GM12878 (cell line): ENCODE results near the gene CDKL1. TPM values are rescaled to one million over a fixed set of nuclear protein-coding genes. Genes with fewer than 3 reads are reported as not detected.

Experiments
- CBX3 ChIP-seq: fragments of 200-600 bp; sonication (generic); IDR thresholded peaks from 2 replicates; pipeline ENCODE4 v1.6.1; 2016; ENCODE audit warnings: low read depth, borderline replicate concordance
- CBX5 ChIP-seq: sonication (generic); IDR thresholded peaks from 2 replicates; pipeline ENCODE4 v1.6.1; 2016; ENCODE audit warnings: low read depth, moderate library complexity, mild to moderate bottlenecking, inconsistent platforms
- CEBPZ ChIP-seq: fragments of 150-350 bp; IDR thresholded peaks from 2 replicates; pipeline ENCODE4 v1.6.1; 2016; ENCODE audit warnings: low read depth, low read length
- ELK1 ChIP-seq: IDR thresholded peaks from 2 replicates; pipeline ENCODE4 v1.6.1; 2012; ENCODE audit warnings: low read depth, low read length, improper control_type of control experiment
- EP300 ChIP-seq, 2 experiments: fragments of 150-350 bp in 1 of 2; IDR thresholded peaks; 2 replicates each; pipeline ENCODE4 v1.6.1; 2011 to 2012; ENCODE audit warnings: low read depth in 2 of 2, low read length in 2 of 2, borderline replicate concordance in 1 of 2, improper control_type of control experiment in 1 of 2, inconsistent platforms in 1 of 2; ENCODE audit not compliant: control insufficient read depth in 1 of 2
- LARP7 ChIP-seq: fragments of 450-650 bp; IDR thresholded peaks from 2 replicates; pipeline ENCODE4 v1.6.1; 2017; ENCODE audit warnings: mild to moderate bottlenecking
- NR2F1 ChIP-seq: fragments of 450-650 bp; conservative IDR thresholded peaks from 2 replicates; pipeline ENCODE4 v1.6.1; 2017; ENCODE audit warnings: mild to moderate bottlenecking
- RELB ChIP-seq: fragments of 450-650 bp; IDR thresholded peaks from 2 replicates; pipeline ENCODE4 v1.6.1; 2017; ENCODE audit warnings: low read depth, mild to moderate bottlenecking, moderate library complexity
- RFX5 ChIP-seq: IDR thresholded peaks from 2 replicates; pipeline ENCODE4 v1.6.1; 2011; ENCODE audit warnings: low read depth, low read length, improper control_type of control experiment
- SIN3A ChIP-seq: IDR thresholded peaks from 2 replicates; pipeline ENCODE4 v1.6.1; 2012; ENCODE audit warnings: low read depth, low read length, improper control_type of control experiment
- WRNIP1 ChIP-seq: IDR thresholded peaks from 2 replicates; pipeline ENCODE4 v1.6.1; 2011; ENCODE audit warnings: low read depth, low read length, improper control_type of control experiment, borderline replicate concordance
- ZBTB33 ChIP-seq: fragments of 450-650 bp; IDR thresholded peaks from 2 replicates; pipeline ENCODE4 v1.6.1; 2017; ENCODE audit warnings: mild to moderate bottlenecking
- ZBTB4 ChIP-seq: fragments of 450-650 bp; formaldehyde crosslinking; IDR thresholded peaks from 2 replicates; pipeline ENCODE4 v1.4.0; 2022; ENCODE audit warnings: mild to moderate bottlenecking, moderate library complexity
- ZNF384 ChIP-seq: IDR thresholded peaks from 2 replicates; pipeline ENCODE4 v1.6.1; 2012; ENCODE audit warnings: low read depth, mild to moderate bottlenecking, low read length, improper control_type of control experiment, borderline replicate concordance
- polyA plus RNA-seq, 11 experiments: library from polyadenylated mRNA; depleted of rRNA in 4 of 11; unstranded in 6 of 11; stranded (reverse) in 5 of 11; fragments of >200 nt; fragmentation: Nextera tagmentation in 4 of 11; fragmentation: Illumina TruSeq in 1 of 11; extraction: Ambion mirVana in 4 of 11; extraction: Trizol in 1 of 11; gene quantifications; 1 replicate in 1 of 11; 2 replicates in 10 of 11; pipeline versions ENCODE4 v1.2.1 to v1.2.3, GENCODE V29; 2011 to 2016; ENCODE audit warnings: inconsistent platforms in 2 of 11, missing spikeins in 2 of 11, low read depth in 1 of 11
- total RNA-seq, 4 experiments: library from RNA; depleted of rRNA in 3 of 4; stranded (reverse); fragments of >200 nt in 3 of 4; fragmentation: Illumina TruSeq in 1 of 4; extraction: Trizol in 1 of 4; gene quantifications; 2 replicates each; pipeline versions ENCODE4 v1.2.1 to v1.2.3, GENCODE V29; 2013 to 2021

CDKL1 gene
- total and polyA plus RNA-seq, 10 of the 15 experiments (the other 5 are each of a cell fraction or from before 2014, with no cell fraction given) = 9.0 to 19.0 (median 11.1) TPM

GRCh38 chr14:50344116-50344775 is 52.4 kb downstream of the CDKL1 start (continued):
- TF ChIP-seq RELB = peak; percentile 63; the same call in 1 of the 2 replicates
- no peak for TF ChIP-seq ZBTB4
- no peak for TF ChIP-seq ZBTB33
- no peak for TF ChIP-seq NR2F1
- TF ChIP-seq CBX5 = no peak
- no peak for TF ChIP-seq WRNIP1
- no peak for TF ChIP-seq CBX3
- TF ChIP-seq ZNF384 = peak; percentile 46; the same call in 1 of the 2 replicates
- TF ChIP-seq CEBPZ = no peak
- TF ChIP-seq SIN3A = no peak
- TF ChIP-seq RFX5 = no peak
- no peak for TF ChIP-seq ELK1
- 0 out of 4 replicates have a peak, but pooled peaks of 1 of the 2 experiments have one; percentile 42 for TF ChIP-seq EP300 (IDR thresholded peaks at IDR 0.05; ENCODE audit: borderline replicate concordance in 1 of 2, control insufficient read depth in 1 of 2, low read depth in 2 of 2, low read length in 2 of 2)
- no peak for TF ChIP-seq LARP7
